A549 (cell line): ENCODE results near the gene RIMS1. TPM values are rescaled to one million over a fixed set of nuclear protein-coding genes. Genes with fewer than 3 reads are reported as not detected.

ENCODE experiments used
- ATAC-seq, 2 experiments: fragments of 200-7000 bp in 1 of 2; fragments of >200 bp in 1 of 2; cut with Nextera tagmentation in 1 of 2; cut with Tn5 transposase in 1 of 2; 3 replicates each; pipeline versions ENCODE4 v1.8.0 to v1.9.1; 2018 to 2020; ENCODE audit warnings: mild to moderate bottlenecking in 1 of 2, moderate library complexity in 1 of 2
- CTCF ChIA-PET: fragments of 300-600 bp; sonication (Branson Sonifier 250); formaldehyde crosslinking; extraction: SDS; loops from one replicate; lab custom pipeline; 2021; ENCODE audit warnings: antibody characterized with exemption, inconsistent platforms; lab: Yijun Ruan, JAX
- POLR2A ChIA-PET: fragments of 350-600 bp; formaldehyde crosslinking; extraction: SDS; loops from one replicate; lab custom pipeline; 2021; ENCODE audit warnings: antibody characterized with exemption, inconsistent platforms; lab: Yijun Ruan, JAX
- DNase-seq, 2 experiments: peaks; one replicate each; pipeline versions ENCODE4 v3.0.0 to v3.0.0-alpha.2; 2011 to 2016; ENCODE audit warnings: low read depth in 1 of 2, low spot score in 1 of 2
- FAIRE-seq: peaks from 2 replicates; lab custom pipeline; 2011; peaks lifted over from hg19 to GRCh38; lab: Jason Lieb, UNC
- H3K27ac ChIP-seq, 2 experiments: fragments of >200 bp; sonication (Bioruptor Twin); formaldehyde crosslinking; 3 replicates each; pipeline ENCODE4 v1.5.1; 2016 to 2017
- H3K4me1 ChIP-seq: fragments of >200 bp; sonication (Bioruptor Twin); formaldehyde crosslinking; 3 replicates; pipeline ENCODE4 v1.6.1; 2016
- H3K4me2 ChIP-seq: fragments of >200 bp; sonication (Bioruptor Twin); formaldehyde crosslinking; 3 replicates; pipeline ENCODE4 v1.6.1; 2016
- H3K4me3 ChIP-seq: fragments of >200 bp; sonication (Bioruptor Twin); formaldehyde crosslinking; 3 replicates; pipeline ENCODE4 v1.5.1; 2016
- H3K9me3 ChIP-seq: fragments of >200 bp; sonication (Bioruptor Twin); formaldehyde crosslinking; 3 replicates; pipeline ENCODE4 v1.6.1; 2016
- CEBPB ChIP-seq, 2 experiments: fragments of >200 bp in 1 of 2; sonication (Bioruptor Twin) in 1 of 2; formaldehyde crosslinking in 1 of 2; IDR thresholded peaks; 2 replicates each; pipeline ENCODE4 v1.6.1; 2012 to 2016
- CHD2 ChIP-seq: fragments of 150-350 bp; IDR thresholded peaks from 2 replicates; pipeline ENCODE4 v1.6.1; 2014; ENCODE audit warnings: low read length; ENCODE audit not compliant: partially characterized antibody
- EHMT2 ChIP-seq: fragments of 200-600 bp; sonication (generic); IDR thresholded peaks from 2 replicates; pipeline ENCODE4 v1.6.1; 2016; ENCODE audit warnings: antibody characterized with exemption, low read depth, mild to moderate bottlenecking, moderate library complexity
- HOXB13 ChIP-seq: fragments of 250-450 bp; sonication (Bioruptor Pico); IDR thresholded peaks from 2 replicates; pipeline ENCODE4 v1.5.0; 2020; ENCODE audit warnings: low read depth, mild to moderate bottlenecking, moderate library complexity
- KDM1A ChIP-seq: fragments of 200-600 bp; sonication (generic); IDR thresholded peaks from 2 replicates; pipeline ENCODE4 v1.6.1; 2016; ENCODE audit warnings: low read depth, mild to moderate bottlenecking
- MAFK ChIP-seq: fragments of 450-650 bp; IDR thresholded peaks from 2 replicates; pipeline ENCODE4 v1.6.1; 2014; ENCODE audit not compliant: partially characterized antibody
- MYC ChIP-seq: IDR thresholded peaks from 2 replicates; pipeline ENCODE4 v1.6.1; 2012; ENCODE audit warnings: mild to moderate bottlenecking, inconsistent platforms, low read length, improper control_type of control experiment, borderline replicate concordance
- NPAS2 ChIP-seq: fragments of 250-450 bp; sonication (Bioruptor Pico); IDR thresholded peaks from 2 replicates; pipeline ENCODE4 v1.8.0; 2022; ENCODE audit warnings: mild to moderate bottlenecking, moderate library complexity, borderline replicate concordance
- PHF8 ChIP-seq: fragments of 200-600 bp; sonication (generic); IDR thresholded peaks from 2 replicates; pipeline ENCODE4 v1.6.1; 2016; ENCODE audit warnings: low read depth, mild to moderate bottlenecking, antibody characterized with exemption, moderate library complexity, borderline replicate concordance
- POLR2A ChIP-seq: IDR thresholded peaks from 2 replicates; pipeline ENCODE4 v1.6.1; 2012; ENCODE audit warnings: mild to moderate bottlenecking, low read length
- RARB ChIP-seq: fragments of 250-450 bp; sonication (Bioruptor Pico); IDR thresholded peaks from 2 replicates; pipeline ENCODE4 v1.8.0; 2021; ENCODE audit warnings: mild to moderate bottlenecking, moderate library complexity
- RCOR1 ChIP-seq: fragments of 150-350 bp; IDR thresholded peaks from 2 replicates; pipeline ENCODE4 v1.6.1; 2014; ENCODE audit warnings: antibody characterized with exemption, low read length, low read depth
- RFX5 ChIP-seq: fragments of 450-650 bp; IDR thresholded peaks from 2 replicates; pipeline ENCODE4 v1.7.1; 2014; ENCODE audit warnings: antibody characterized with exemption, mild to moderate bottlenecking, moderate library complexity
- RNF2 ChIP-seq: fragments of 200-600 bp; sonication (generic); IDR thresholded peaks from 2 replicates; pipeline ENCODE4 v1.6.1; 2016; ENCODE audit warnings: low read depth, mild to moderate bottlenecking, antibody characterized with exemption, moderate library complexity, borderline replicate concordance
- SMC3 ChIP-seq: fragments of >200 bp; sonication (Bioruptor Twin); formaldehyde crosslinking; IDR thresholded peaks from 3 replicates; pipeline ENCODE4 v1.6.1; 2018; ENCODE audit warnings: inconsistent platforms
- ZNF302 ChIP-seq: fragments of 250-450 bp; sonication (Bioruptor Pico); IDR thresholded peaks from 2 replicates; pipeline ENCODE4 v1.9.0; 2021; ENCODE audit warnings: inconsistent platforms, mild to moderate bottlenecking, moderate library complexity
- ZSCAN20 ChIP-seq: fragments of 250-450 bp; sonication (Bioruptor Pico); IDR thresholded peaks from 2 replicates; pipeline ENCODE4 v1.8.0; 2022; ENCODE audit warnings: mild to moderate bottlenecking, moderate library complexity
- WGBS: methylation state at CpG from one replicate; pipeline ENCODE4 v1.1.6; 2017; ENCODE audit errors: missing lambda C conversion rate; 5-methylcytosine and 5-hydroxymethylcytosine counted together
- polyA plus RNA-seq, 4 experiments: library from polyadenylated mRNA; depleted of rRNA in 3 of 4; stranded (reverse); fragments of >200 nt; fragmentation: RNase III in 1 of 4; extraction: RNeasy Plus Mini Kit Qiagen cat#74134 plus additional on column Dnase treatment in 1 of 4; gene quantifications; 2 replicates in 3 of 4; 3 replicates in 1 of 4; pipeline ENCODE4 v1.2.3, GENCODE V29; 2011 to 2017
- TF ChIP-seq, protein P1 (sequence below): IDR thresholded peaks from 2 replicates; pipeline ENCODE4 v1.6.1; 2012
- TF ChIP-seq, protein P2 (sequence below): fragments of >200 bp; sonication (Bioruptor Twin); formaldehyde crosslinking; IDR thresholded peaks from 3 replicates; pipeline ENCODE4 v1.6.1; 2016
- TF ChIP-seq, protein P3 (sequence below): fragments of 150-350 bp; IDR thresholded peaks from 2 replicates; pipeline ENCODE4 v1.6.1; 2014; ENCODE audit warnings: low read depth, mild to moderate bottlenecking, low read length
- TF ChIP-seq, protein P4 (sequence below): fragments of 200-600 bp; sonication (generic); IDR thresholded peaks from 2 replicates; pipeline ENCODE4 v1.6.1; 2016; ENCODE audit warnings: antibody characterized with exemption, mild to moderate bottlenecking, moderate library complexity
- TF ChIP-seq, protein P5 (sequence below): IDR thresholded peaks from 2 replicates; pipeline ENCODE4 v1.6.1; 2012; ENCODE audit warnings: low read depth, borderline replicate concordance

Gene RIMS1
- polyA plus RNA-seq, 2 of the 4 experiments (the other 2 are of a cell fraction), result 0.03 TPM; not detected in 1

DNA sequence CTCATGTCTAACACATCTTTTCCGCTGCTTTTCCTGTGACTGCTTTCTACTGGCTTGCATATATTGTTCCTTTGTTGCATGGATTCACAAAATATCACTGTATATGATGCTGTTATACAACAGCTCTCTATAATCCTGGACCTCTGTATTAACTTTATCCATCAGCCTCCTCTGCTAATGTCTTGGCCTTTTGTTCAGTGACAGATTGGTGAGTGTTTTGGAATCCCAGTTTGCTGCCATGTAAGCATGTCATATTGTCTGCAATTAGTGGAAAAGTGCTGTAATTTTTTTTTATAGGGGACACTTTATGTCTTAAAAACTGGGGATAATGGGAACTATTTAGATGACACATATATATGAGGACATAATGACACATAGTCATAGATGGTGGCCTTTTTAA, 3.0 kb downstream of the RIMS1 start:
- Histone ChIP-seq H3K4me2 (no peak overlapping the region), H3K27ac (no peak overlapping the region), H3K9me3 (no peaks in the 10 kb centered on the region), H3K4me3 (no peak overlapping the region), H3K4me1 (no peaks in the 10 kb centered on the region)
- DNase-seq, result no peak
- ATAC-seq, result no peak
- 11% methylated on average over 1 of the region's 1 CpG for WGBS
- ChIA-PET CTCF (no interaction called here), POLR2A (no interaction called here)
- no peak for TF ChIP-seq RCOR1
- no peak for TF ChIP-seq SMC3
- TF ChIP-seq, all 56 proteins: peak for 0
- no peak for FAIRE-seq

DNA sequence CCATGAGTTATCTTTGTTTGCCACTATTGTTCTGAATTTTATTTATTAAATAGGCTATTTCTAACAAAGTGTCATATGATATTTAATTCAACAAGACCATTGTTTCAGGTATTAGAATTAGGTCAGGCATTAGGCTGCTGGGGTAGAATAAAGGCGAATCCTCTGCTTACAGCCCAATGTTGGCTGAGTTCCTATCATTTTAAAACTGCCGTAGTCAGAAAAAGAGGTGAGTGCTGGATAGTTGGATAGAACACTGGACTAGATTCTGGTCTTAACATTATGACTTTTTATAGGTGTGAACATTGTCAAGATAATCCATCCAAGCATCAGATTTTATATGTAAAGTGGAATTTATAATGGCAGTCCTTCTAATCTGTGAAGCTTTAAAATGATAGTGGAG, 6.3 kb downstream of the RIMS1 start:
- Histone ChIP-seq H3K4me1 (no peaks in the 10 kb centered on the region), H3K4me2 (no peak overlapping the region), H3K27ac (no peak overlapping the region), H3K9me3 (no peaks in the 10 kb centered on the region), H3K4me3 (no peak overlapping the region)
- ATAC-seq (no peak), DNase-seq (no peak), FAIRE-seq (no peak)
- TF ChIP-seq MAFK (no peak), ZNF302 (no peak), ZSCAN20 (CRISPR knock-in tag) (no peak), EHMT2 (no peak), SMC3 (no peak), KDM1A (no peak)
- TF ChIP-seq, protein P1, sequence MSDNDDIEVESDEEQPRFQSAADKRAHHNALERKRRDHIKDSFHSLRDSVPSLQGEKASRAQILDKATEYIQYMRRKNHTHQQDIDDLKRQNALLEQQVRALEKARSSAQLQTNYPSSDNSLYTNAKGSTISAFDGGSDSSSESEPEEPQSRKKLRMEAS, result no peak
- CTCF ChIA-PET, result interaction anchor here (0.7 kb wide), 1 partner anchor 220 kb away, joined by 3 read pairs; no protein-coding TSS in a partner anchor
- POLR2A ChIA-PET, result no interaction called here
- WGBS, result 26% methylated on average over 2 of the region's 2 CpGs

DNA sequence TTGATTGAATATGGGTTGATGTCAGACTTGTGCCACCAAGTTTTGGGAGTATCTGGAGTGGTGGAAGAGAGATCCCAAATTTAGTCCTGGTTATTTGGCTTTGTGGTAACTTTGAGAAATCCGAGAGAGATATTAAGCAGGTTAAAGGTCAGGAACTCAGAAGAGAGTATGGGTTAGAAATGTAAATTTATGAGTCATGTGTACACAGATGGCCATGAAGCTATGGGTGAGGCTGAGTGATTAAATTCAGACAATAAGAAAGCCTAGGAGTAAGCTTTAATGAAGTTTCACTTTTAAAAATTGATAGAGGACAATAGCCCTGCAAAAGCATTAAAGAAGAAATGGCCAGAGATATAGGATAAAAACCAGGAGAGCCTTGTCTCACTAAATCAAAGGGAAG, 14.3 kb downstream of the RIMS1 start:
- Histone ChIP-seq H3K4me1 (no peaks in the 10 kb centered on the region), H3K27ac (no peak overlapping the region), H3K4me2 (no peak overlapping the region), H3K4me3 (no peak overlapping the region), H3K9me3 (no peaks in the 10 kb centered on the region)
- no peak for ATAC-seq
- CTCF ChIA-PET, result no interaction called here
- 5% methylated on average over 1 of the region's 1 CpG for WGBS
- no peak for DNase-seq
- TF ChIP-seq PHF8 (no peak), HOXB13 (CRISPR knock-in tag) (no peak), CHD2 (no peak), RFX5 (no peak), CEBPB (IDR thresholded peaks at IDR 0.05) (no peak), RNF2 (no peak), ZSCAN20 (CRISPR knock-in tag) (no peak)
- TF ChIP-seq, protein P2, sequence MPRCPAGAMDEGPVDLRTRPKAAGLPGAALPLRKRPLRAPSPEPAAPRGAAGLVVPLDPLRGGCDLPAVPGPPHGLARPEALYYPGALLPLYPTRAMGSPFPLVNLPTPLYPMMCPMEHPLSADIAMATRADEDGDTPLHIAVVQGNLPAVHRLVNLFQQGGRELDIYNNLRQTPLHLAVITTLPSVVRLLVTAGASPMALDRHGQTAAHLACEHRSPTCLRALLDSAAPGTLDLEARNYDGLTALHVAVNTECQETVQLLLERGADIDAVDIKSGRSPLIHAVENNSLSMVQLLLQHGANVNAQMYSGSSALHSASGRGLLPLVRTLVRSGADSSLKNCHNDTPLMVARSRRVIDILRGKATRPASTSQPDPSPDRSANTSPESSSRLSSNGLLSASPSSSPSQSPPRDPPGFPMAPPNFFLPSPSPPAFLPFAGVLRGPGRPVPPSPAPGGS, result no peak
- TF ChIP-seq, protein P3, sequence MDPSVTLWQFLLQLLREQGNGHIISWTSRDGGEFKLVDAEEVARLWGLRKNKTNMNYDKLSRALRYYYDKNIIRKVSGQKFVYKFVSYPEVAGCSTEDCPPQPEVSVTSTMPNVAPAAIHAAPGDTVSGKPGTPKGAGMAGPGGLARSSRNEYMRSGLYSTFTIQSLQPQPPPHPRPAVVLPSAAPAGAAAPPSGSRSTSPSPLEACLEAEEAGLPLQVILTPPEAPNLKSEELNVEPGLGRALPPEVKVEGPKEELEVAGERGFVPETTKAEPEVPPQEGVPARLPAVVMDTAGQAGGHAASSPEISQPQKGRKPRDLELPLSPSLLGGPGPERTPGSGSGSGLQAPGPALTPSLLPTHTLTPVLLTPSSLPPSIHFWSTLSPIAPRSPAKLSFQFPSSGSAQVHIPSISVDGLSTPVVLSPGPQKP, result no peak
- POLR2A ChIA-PET, result no interaction called here
- FAIRE-seq, result no peak

DNA sequence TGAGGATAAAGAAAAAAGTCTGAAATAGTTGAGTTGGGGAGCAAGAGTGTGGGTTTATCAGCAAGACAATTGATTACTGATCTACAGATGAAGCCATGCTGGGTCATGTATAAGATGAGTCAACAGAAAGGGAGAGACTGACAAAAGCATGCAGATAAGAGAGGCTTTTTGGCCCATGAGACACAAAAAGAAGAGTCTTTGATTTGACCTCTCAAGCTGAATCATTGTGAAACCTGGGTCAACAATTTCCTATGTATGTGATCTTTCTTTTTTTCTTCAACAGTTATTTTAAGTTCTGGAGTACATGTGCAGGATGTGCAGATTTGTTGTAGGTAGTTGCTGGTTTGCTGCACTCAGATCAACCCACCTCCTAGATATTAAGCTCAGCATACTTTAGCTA, 15.9 kb downstream of the RIMS1 start:
- H3K9me3 ChIP-seq, result no peaks in the 10 kb centered on the region
- CTCF ChIA-PET, result no interaction called here
- ATAC-seq, result no peak
- no peak for TF ChIP-seq NPAS2 (CRISPR knock-in tag)
- TF ChIP-seq, protein P4, sequence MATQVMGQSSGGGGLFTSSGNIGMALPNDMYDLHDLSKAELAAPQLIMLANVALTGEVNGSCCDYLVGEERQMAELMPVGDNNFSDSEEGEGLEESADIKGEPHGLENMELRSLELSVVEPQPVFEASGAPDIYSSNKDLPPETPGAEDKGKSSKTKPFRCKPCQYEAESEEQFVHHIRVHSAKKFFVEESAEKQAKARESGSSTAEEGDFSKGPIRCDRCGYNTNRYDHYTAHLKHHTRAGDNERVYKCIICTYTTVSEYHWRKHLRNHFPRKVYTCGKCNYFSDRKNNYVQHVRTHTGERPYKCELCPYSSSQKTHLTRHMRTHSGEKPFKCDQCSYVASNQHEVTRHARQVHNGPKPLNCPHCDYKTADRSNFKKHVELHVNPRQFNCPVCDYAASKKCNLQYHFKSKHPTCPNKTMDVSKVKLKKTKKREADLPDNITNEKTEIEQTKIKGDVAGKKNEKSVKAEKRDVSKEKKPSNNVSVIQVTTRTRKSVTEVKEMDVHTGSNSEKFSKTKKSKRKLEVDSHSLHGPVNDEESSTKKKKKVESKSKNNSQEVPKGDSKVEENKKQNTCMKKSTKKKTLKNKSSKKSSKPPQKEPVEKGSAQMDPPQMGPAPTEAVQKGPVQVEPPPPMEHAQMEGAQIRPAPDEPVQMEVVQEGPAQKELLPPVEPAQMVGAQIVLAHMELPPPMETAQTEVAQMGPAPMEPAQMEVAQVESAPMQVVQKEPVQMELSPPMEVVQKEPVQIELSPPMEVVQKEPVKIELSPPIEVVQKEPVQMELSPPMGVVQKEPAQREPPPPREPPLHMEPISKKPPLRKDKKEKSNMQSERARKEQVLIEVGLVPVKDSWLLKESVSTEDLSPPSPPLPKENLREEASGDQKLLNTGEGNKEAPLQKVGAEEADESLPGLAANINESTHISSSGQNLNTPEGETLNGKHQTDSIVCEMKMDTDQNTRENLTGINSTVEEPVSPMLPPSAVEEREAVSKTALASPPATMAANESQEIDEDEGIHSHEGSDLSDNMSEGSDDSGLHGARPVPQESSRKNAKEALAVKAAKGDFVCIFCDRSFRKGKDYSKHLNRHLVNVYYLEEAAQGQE, result no peak
- TF ChIP-seq RARB, result no peak
- TF ChIP-seq POLR2A, result no peak
- TF ChIP-seq, protein P5, sequence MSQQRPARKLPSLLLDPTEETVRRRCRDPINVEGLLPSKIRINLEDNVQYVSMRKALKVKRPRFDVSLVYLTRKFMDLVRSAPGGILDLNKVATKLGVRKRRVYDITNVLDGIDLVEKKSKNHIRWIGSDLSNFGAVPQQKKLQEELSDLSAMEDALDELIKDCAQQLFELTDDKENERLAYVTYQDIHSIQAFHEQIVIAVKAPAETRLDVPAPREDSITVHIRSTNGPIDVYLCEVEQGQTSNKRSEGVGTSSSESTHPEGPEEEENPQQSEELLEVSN, result no peak
- TF ChIP-seq MYC, result no peak
- TF ChIP-seq, all 56 proteins: peak for 0
- POLR2A ChIA-PET, result no interaction called here
- FAIRE-seq (no peak), DNase-seq (no peak)
- Histone ChIP-seq H3K4me2 (no peak overlapping the region), H3K27ac (no peak overlapping the region), H3K4me1 (no peaks in the 10 kb centered on the region), H3K4me3 (no peak overlapping the region)
